ENCODE measurements around the gene RGS7.
"Not testable (repeated sequence)": the region's sequence is repeated elsewhere in the genome, so short reads cannot be mapped to it uniquely, and the experiment has no call there.

Gene RGS7

GRCh38 chr1:240794046-240794843 is 562.8 kb downstream of the RGS7 start:
- DNase-seq, result no peak
- no peak for TF ChIP-seq CTCF (IDR thresholded peaks at IDR 0.05; ENCODE audit: low read depth, low read length)
- H3K4me3 ChIP-seq (ENCODE audit: low read depth, low read length), result no peak overlapping the region
- no peaks in the 10 kb centered on the region for H3K27me3 ChIP-seq
- no peaks in the 10 kb centered on the region for H3K36me3 ChIP-seq
- no peaks in the 10 kb centered on the region for H3K4me1 ChIP-seq
- H3K9me3 ChIP-seq, result no peaks in the 10 kb centered on the region

GRCh38 chr1:240792915-240793529 is 564.0 kb downstream of the RGS7 start:
- no peak for DNase-seq
- H3K9me3 ChIP-seq, result no peaks in the 10 kb centered on the region
- no peaks in the 10 kb centered on the region for H3K4me1 ChIP-seq
- H3K27me3 ChIP-seq, result no peaks in the 10 kb centered on the region
- no peak for TF ChIP-seq CTCF (IDR thresholded peaks at IDR 0.05; ENCODE audit: low read depth, low read length)
- H3K4me3 ChIP-seq (ENCODE audit: low read depth, low read length), result no peak overlapping the region
- no peaks in the 10 kb centered on the region for H3K36me3 ChIP-seq

- Histone ChIP-seq H3K4me3 (ENCODE audit: low read depth, low read length) (no peak overlapping the region), H3K4me1 (no peaks in the 10 kb centered on the region), H3K36me3 (no peaks in the 10 kb centered on the region), H3K9me3 (no peaks in the 10 kb centered on the region), H3K27me3 (no peaks in the 10 kb centered on the region)
- TF ChIP-seq CTCF (IDR thresholded peaks at IDR 0.05; ENCODE audit: low read depth, low read length), result no peak
- no peak for DNase-seq
Measured at GRCh38 chr1:240790856-240791255, 566.1 kb downstream of the RGS7 start.

GRCh38 chr1:240786880-240787279 is 570.1 kb downstream of the RGS7 start:
- Histone ChIP-seq H3K27me3 (no peaks in the 10 kb centered on the region), H3K4me1 (no peaks in the 10 kb centered on the region), H3K36me3 (no peaks in the 10 kb centered on the region), H3K4me3 (ENCODE audit: low read depth, low read length) (no peak overlapping the region), H3K9me3 (no peaks in the 10 kb centered on the region)
- no peak for DNase-seq
- no peak for TF ChIP-seq CTCF (IDR thresholded peaks at IDR 0.05; ENCODE audit: low read depth, low read length)

- Histone ChIP-seq H3K9me3 (no peaks in the 10 kb centered on the region), H3K4me3 (ENCODE audit: low read depth, low read length) (no peak overlapping the region), H3K4me1 (no peaks in the 10 kb centered on the region), H3K36me3 (no peaks in the 10 kb centered on the region), H3K27me3 (no peaks in the 10 kb centered on the region)
- TF ChIP-seq CTCF (IDR thresholded peaks at IDR 0.05; ENCODE audit: low read depth, low read length), result no peak
- DNase-seq, result no peak
Measured at GRCh38 chr1:240784776-240785175, 572.2 kb downstream of the RGS7 start.

GRCh38 chr1:240783728-240784137 is 573.3 kb downstream of the RGS7 start:
- H3K4me1 ChIP-seq; H3K4me3 ChIP-seq (ENCODE audit: low read depth, low read length); H3K9me3 ChIP-seq; DNase-seq; H3K27me3 ChIP-seq; H3K36me3 ChIP-seq: not testable (repeated sequence)
